HG03378 (cell line): ENCODE results near the gene OR13C5.
"Not testable (repeated sequence)": the region's sequence is repeated elsewhere in the genome, so short reads cannot be mapped to it uniquely, and the experiment has no call there.

ENCODE experiments used
- ATAC-seq: cut with Tn5 transposase; IDR thresholded peaks from one replicate; pipeline ENCODE4 v1.9.1; 2021; ENCODE audit warnings: mild to moderate bottlenecking, moderate library complexity; ENCODE audit not compliant: unreplicated experiment

Gene OR13C5, protein sequence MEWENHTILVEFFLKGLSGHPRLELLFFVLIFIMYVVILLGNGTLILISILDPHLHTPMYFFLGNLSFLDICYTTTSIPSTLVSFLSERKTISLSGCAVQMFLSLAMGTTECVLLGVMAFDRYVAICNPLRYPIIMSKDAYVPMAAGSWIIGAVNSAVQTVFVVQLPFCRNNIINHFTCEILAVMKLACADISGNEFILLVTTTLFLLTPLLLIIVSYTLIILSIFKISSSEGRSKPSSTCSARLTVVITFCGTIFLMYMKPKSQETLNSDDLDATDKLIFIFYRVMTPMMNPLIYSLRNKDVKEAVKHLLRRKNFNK

DNA sequence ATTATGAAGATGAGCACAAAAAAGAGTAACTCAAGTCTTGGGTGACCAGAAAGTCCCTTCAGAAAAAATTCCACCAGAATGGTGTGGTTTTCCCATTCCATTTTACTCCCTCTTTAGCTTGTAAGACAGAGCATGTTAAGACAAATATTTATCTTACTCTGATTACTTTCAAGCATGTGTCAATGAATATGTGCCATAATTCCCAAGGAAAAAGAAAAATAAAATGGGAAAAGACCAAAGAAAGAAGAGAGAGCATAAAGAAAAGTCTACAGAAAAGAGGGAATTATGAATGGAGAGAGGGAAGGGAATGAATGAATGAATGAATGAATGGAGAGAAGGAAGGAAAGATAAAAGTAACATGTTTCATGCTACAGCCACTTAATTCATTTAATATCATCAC, at the start of gene OR13C5:
OR13C5 (minus strand) TSS at position 101 of the 400 bp plus-strand sequence; CDS start at position 101, 0 bp downstream.
- not testable (repeated sequence) for ATAC-seq

DNA sequence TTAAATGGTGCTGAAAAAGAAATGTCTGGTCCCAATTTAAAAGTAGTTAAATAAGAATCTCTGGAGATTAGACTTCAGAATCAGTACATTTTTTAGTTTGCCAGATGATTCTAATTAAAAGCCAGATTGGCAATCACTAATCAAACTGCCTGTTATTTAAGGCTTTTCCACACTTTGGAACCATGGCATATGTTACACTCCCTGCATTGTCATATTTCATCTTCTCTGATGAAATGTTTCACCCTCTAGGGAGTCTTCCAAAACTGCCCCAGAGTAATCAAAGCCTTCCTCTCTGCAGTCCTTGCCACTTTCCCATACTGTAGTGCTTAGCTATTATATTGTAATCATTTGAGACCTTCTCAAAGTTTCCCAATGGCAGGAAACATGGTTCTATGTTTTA, 36.2 kb upstream of the OR13C5 start:
- ATAC-seq, result no peak

DNA sequence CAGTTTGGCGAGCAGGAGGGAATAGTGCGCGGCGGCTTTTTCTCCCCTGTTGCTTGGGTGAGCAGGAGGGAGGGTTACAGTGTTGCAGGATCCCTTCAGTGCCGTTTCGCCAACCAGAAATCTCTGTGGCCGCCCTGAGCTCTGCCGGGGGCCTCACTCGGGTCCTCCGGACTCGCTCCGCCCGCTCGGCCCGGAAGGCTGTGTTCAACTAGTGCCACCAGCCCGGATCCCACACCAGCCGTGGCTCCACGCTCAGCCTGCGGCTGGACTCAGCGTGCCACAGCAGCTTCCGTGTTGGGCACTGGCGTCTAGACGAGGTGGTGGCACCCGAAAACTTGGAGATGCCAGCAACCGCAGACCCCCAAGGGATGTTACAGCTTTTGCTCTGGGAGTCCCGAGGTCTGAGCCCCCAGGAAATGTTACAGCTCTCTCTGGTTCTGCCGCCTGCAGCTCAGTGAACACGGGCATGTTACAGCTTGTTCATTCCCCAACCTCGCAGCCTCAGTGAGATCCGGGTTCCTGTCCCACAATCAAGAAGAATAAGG, 34.8 kb upstream of the OR13C5 start:
- no peak for ATAC-seq

DNA sequence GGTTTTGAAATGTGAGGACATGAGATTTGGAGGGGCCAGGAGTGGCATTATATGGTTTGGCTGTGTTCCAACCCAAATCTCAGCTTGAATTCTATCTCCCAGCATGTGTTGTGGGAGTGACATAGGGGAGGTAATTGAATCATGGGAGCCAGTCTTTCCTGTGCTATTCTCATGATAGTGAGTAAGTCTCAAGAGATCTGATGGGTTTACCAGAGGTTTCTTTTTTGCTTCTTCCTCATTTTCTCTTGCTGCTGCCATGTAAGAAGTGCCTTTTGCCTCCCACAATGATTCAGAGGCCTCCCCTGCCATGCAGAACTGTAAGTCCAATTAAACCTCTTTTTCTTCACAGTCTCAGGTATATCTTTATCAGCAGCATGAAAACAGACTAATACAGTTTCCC, 26.8 kb upstream of the OR13C5 start:
- ATAC-seq, result not testable (repeated sequence)

DNA sequence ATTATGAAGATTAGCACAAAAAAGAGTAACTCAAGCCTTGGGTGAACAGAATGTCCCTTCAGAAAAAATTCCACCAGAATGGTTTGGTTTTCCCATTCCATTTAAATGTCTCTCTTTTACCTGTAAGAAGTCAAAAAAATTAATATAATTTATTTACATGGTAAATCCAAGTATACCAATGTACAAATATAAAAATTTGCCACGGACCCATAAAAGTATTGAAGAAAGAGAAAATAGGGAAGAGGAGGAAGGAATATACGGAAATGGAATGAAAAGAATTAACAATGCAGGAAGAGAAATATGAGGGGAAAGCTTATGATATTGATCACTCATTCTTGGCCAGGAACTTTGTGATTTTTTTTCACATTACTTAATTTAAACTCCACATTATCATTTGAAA, 18.9 kb upstream of the OR13C5 start, which contains the start of gene OR13C9:
OR13C9 (minus strand) TSS at position 101 of the 400 bp plus-strand sequence; CDS start at position 101, 0 bp downstream.
- no peak for ATAC-seq

DNA sequence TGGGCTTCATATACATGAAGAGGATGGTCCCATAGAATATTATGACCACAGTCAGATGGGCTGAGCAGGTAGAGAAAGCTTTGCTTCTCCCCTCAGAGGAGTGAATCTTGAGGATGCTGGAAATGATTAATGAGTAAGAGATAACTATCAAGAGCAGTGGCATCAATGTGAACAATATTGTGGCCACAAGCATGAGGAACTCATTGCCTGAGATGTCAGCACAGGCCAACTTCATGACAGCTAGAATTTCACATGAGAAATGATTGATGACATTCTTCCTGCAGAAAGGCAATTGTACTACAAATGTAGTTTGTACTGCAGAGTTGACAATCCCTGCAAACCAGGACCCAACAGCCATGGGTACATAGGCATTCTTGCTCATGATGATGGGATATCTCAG, 18.2 kb upstream of the OR13C5 start:
- ATAC-seq, result no peak

DNA sequence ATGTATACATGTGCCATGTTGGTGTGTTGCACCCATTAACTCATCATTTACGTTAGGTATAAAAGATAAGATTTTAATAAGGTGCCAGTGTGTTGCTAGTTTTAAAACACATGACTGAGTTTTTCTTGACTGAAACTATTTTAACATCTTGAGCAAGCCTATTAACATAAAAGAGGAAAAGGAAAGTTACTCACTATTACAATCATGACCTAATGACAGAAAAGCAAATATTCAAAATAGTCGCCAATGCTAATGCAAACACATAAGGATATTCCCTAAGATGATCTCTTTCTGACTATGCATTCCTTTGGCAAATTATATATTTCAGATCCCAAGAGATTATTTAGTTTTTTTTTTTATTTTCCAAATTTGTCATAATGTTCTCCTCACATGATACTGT, 12.0 kb upstream of the OR13C5 start:
- ATAC-seq, result no peak

DNA sequence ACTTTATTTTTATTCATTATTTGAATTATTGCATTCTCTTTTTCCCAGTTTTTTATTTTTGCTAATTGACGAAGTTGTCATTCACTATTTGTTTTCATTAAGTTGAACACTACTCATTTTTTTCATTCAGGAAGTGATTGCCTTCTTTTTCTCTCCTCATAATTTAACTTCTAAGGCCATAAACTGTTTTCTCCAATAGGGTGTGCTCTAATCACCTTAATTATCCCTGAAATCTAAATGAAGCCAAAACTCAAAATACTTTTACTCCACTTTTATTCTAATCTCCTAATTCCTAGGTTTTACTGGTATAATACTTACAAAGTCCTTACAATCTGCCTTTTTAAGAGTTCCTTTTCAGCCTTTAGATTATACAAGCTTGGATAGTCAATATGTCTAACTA, 9.1 kb upstream of the OR13C5 start:
- ATAC-seq, result no peak

DNA sequence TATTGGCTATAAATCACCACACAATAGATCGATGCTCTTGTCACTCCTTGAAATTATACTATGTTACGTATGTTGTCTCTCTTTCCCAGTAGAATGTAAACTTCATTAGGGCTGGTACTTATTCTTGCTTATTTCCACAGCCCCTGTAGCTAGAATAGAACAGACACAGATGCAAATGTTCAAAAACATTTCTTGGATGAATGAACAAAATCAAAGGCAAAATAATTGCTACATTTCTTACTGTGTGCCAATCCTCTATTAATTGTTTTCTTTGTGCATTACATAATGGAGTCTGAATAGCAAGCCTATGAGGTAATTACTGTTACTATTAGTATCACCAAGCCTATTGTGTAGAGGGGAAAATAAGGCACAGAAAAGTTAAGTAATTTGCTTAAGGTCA, 6.9 kb upstream of the OR13C5 start:
- no peak for ATAC-seq

DNA sequence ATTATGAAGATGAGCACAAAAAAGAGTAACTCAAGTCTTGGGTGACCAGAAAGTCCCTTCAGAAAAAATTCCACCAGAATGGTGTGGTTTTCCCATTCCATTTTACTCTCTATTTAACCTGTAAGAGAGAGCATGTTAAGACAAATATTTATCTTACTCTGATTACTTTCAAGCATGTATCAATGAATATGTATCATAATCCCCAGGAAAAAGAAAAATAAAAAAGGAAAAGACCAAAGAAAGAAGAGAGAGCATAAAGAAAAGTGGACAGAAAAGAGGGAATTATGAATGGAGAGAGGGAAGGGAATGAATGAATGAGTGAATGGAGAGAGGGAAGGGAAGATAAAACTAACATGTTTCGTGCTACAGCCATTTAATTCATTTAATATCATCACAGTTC, 6.3 kb upstream of the OR13C5 start, which contains the start of gene OR13C2:
OR13C2 (minus strand) TSS at position 101 of the 400 bp plus-strand sequence; CDS start at position 101, 0 bp downstream.
- ATAC-seq, result not testable (repeated sequence)

DNA sequence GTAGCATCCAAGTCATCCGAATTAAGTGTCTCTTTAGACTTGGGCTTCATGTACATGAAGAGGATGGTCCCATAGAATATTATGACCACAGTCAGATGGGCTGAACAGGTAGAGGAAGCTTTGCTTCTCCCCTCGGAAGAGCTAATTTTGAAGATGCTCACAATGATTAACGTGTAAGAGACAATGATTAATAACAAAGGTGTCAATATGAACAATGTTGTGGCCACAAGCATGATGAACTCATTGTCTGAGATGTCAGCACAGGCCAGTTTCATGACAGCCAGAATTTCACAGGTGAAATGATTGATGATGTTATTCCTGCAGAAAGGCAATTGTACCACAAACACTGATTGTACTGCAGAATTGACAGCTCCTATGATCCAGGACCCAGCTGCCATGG, 5.6 kb upstream of the OR13C5 start:
- ATAC-seq, result no peak

DNA sequence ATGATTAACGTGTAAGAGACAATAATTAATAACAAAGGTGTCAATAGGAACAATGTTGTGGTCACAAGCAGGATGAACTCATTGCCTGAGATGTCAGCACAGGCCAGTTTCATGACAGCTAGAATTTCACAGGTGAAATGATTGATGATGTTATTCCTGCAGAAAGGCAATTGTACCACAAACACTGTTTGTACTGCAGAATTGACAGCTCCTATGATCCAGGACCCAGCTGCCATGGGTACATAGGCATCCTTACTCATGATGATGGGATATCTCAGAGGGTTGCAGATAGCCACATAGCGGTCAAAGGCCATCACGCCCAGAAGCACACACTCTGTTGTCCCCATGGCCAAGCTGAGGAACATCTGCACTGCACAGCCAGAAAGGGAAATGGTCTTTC, 464 bp downstream of the OR13C5 start:
- ATAC-seq, result not testable (repeated sequence)

DNA sequence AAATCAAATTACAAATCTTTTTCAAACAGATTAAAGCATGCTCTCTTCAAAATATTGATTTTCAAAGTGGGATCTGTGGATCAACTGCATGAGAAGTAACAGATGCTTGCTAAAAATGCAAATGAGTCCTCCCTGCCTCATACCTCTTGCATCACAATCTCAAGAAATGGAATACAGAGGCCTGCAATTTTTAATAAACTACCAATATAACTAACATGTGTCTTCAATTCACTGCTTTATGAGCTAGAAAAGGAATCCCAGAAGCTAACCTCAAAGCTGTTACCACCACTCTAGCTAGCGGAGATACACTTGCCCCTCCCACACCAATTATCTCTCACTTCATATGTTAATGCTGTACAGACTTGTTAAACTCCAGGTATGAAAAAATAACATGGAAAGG, 9.6 kb downstream of the OR13C5 start:
- no peak for ATAC-seq

DNA sequence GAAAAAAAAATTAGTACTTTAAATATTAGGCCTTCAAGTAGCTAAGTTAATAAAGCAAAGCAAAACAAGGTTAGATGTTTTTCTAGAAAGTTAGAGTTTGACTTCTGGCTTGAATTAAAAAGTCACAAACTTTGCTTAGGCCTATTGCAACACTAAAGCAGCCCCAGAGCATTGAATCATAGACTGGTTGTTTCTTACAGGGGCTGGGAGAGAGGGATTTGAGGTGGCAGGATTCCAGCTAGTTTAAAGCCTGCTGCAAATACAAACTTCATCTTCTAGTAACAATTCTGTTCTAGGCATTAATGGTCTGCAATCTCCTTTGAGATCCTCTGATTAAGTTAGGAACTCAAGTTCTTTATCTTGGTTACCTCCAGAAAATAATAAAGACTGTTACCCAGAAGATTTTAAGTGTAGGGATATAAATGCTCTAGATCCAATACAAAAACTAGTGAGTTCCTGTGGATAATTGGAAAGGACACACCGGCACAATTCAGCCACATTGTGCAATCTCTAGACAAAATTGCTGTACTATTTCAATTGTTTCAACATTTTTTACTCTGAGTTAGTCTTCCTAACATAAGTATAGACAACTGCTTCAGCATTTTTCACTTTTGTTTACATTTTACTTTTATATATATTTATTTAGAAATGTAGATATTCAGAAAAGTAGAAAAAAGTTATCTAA, 12.6 kb downstream of the OR13C5 start:
- ATAC-seq, result no peak

DNA sequence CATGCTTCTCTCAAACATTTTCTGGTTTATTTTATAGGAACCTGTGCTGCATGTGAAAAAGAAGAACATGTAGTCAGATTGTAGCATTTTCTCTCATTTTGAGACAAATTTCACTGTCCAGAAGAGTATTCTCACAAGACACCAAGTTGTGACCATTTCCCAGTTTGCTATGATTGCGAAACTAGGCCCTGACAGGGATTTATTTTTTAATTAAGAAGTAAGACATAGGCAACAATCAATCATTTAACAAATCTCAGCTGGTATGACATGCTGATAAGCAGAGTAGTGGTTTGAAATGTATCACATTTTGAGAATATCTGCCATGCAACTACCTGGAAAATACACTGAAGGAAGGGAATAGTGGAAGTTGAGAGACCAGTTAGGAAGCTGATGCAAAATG, 18.7 kb downstream of the OR13C5 start:
- ATAC-seq, result no peak

DNA sequence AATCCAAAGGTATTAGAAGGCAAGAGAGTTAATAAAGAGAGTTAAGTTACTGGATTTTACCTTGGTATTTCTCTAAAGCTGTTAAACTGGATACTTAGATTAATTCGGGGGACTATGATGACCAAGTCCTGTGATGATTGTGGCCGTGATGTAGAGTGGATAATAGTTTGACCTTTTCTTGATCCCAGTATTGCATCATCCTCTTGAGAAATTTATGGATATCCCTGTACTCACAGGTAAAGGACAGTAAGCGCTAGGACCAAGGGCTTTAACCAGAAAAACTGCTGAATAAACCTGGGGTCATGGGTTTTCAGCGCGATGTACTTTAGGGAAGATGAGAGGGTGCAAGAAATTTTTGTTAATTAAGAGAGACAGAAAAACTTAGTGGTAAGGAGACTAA, 21.9 kb downstream of the OR13C5 start:
- no peak for ATAC-seq

DNA sequence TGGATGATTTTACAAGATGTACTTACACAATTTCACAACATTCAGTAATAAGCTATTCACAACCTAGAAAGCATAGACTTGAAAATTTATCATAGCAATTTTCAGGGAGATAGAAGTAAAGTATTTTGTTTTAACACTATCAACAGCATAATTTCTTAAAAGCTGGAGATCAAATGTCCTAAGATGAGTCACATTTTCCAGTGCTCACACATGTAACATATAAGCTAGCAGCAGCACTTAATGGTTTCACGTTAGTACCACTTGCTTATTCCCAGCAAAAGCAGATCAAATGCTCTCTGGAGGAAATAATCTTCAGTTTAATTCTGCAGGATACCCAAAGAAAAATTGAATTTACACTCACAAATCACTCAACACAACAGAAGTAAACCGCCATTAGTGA, 23.8 kb downstream of the OR13C5 start:
- ATAC-seq, result no peak

DNA sequence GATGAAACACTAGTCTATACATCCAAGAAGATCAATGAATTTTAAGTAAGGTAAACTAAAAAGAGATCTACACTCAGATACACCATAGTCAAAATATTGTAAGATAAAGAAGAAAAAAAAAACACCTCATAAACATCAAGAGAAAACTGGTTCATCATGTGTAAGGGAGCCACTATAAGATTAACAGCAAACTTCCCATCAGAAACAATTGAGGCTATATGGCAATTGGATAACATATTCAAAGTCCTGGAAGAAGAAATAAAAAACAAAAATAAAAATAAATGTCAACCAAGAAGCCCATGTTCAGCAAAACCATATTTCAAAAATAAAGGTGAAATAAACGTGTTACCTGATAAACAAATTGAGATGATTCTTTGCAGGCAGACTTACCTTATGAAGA, 26.6 kb downstream of the OR13C5 start:
- ATAC-seq, result no peak

DNA sequence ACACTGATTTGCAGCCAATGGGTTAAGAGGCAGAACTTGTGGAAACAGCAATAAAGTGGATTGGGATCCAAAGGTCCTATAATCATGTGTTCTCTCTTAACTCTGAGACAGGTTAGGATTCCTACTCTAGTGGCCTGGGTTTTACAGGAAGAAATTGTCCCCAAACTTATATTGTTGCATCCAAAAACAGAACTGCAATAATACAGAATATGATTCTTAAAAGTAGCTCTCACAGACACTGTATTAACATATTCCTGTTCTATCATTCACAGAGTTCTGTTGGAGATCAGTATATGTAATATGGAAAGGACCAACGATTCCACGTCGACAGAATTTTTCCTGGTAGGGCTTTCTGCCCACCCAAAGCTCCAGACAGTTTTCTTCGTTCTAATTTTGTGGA, 30.3 kb downstream of the OR13C5 start, which contains the start of gene OR13C8:
OR13C8 (plus strand) TSS at position 301 of the 400 bp plus-strand sequence; CDS start at position 301, 0 bp downstream.
- no peak for ATAC-seq

DNA sequence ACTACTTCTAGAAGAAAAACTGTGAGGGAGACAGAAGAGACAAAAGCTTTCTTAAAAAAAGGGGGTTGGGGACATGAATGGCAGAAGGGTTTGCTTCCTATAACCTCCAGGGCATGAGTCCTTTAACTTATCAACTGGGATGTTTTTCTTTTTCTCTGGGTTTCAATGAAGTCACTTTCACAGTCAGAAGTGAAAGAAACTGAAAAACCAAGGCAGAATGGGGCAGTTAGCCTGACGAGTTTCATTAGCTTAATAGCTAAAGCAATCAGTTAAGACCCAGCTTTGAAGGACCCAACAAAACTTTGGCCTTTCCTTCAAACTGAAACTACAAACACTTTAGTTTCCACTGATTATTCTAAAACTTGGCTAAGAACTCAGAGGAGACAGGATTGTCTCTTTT, 34.9 kb downstream of the OR13C5 start:
- no peak for ATAC-seq

DNA sequence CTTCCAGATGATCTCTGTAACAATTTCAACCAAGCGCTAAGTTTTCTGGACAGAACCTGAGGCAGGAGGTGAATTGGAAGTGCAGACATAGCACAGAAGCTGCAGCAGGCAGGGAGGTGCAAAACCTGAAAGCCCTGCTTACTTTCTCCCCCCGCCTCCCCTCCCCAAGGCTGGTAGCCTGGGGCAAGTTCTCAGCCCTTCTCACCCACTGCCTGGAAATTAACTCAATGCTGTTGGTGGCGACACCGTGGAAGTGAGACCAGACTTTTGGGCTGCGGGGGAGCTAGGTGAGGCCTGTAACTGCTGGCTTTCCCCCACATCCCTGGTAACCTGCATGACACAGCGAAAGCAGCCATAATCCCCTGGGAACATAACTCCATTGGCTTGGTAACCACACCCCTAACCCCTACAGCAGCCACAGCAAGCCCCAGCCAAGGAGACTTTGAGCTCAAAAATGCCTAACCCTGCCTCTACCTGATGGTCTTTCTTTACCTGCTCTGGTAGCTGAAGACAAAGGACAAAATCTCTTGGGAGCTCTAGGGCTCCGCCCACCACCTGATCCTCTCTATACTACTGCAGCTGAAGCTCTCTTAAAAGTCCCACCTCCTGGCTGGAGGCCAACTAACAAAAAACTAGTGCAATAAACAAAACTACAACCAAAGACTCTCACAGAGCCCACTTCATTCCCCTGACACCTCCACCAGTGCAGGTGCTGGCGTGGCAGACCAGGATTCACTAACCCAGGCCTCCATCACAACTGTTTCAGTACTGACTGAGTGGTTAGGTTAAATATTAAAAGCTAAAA, 42.2 kb downstream of the OR13C5 start:
- ATAC-seq, result no peak
